MM.1S (cell line): ENCODE data around the gene SFXN5.

Source experiments
- CTCF ChIP-seq: fragments of 300-600 bp; sonication (generic); IDR thresholded peaks from 2 replicates; pipeline ENCODE4 v1.5.1; 2016; ENCODE audit warnings: antibody characterized with exemption, low read length, mixed read lengths
- EZH2 ChIP-seq: fragments of 300-600 bp; sonication (generic); optimal IDR thresholded peaks from 2 replicates; pipeline ENCODE3; 2017; ENCODE audit warnings: low read depth, mild to moderate bottlenecking, antibody characterized with exemption, low read length, mixed read lengths

- TF ChIP-seq CTCF (no peak), EZH2 (no peak)
Measured at GRCh38 chr2:73110168-73111072, 38.9 kb upstream of the SFXN5 start.
